ENCODE results near the gene ANKRD13B. TPM values are rescaled to one million over a fixed set of nuclear protein-coding genes. Genes with fewer than 3 reads are reported as not detected.

Gene ANKRD13B
- polyA plus RNA-seq, 1 donor (not counting 4 experiments of a cell fraction or from before 2014, with no cell fraction given): 3.7 TPM

- no peaks in the 10 kb centered on the region for H3K79me2 ChIP-seq (ENCODE audit: control insufficient read depth, insufficient read depth, low read length)
- peak overlapping the region; percentile 72 for H3K9ac ChIP-seq (ENCODE audit: control insufficient read depth, extremely low read depth, insufficient read depth, low read length)
- peak overlapping the region; percentile 65 for H2AFZ ChIP-seq (ENCODE audit: control insufficient read depth, low read length)
- DNase-seq (ENCODE audit: low read depth, low spot score): no peak
- H3K4me2 ChIP-seq (ENCODE audit: control insufficient read depth, extremely low read depth, insufficient read depth, low read depth, low read length): peak overlapping the region; percentile 94
- H3K9me3 ChIP-seq (ENCODE audit: control insufficient read depth, low read depth, low read length): no peaks in the 10 kb centered on the region
- FAIRE-seq: peak; percentile 62
- peaks cover 0 to 7% of the 10 kb centered on the region in 2 experiments for H3K36me3 ChIP-seq (ENCODE audit: control insufficient read depth in 2 of 2, extremely low read depth in 1 of 2, insufficient read depth in 2 of 2, low read length in 2 of 2)
- dilution Hi-C loops (cut with MboI; ENCODE audit: extremely low pct_ligation_motif_present, low sequenced_read_pairs): no loop called here
- no peak for TF ChIP-seq CTCF (optimal IDR thresholded peaks at IDR 0.05 in 1 of 3, IDR thresholded peaks at IDR 0.05 in 1 of 3, conservative IDR thresholded peaks at IDR 0.05 in 1 of 3; ENCODE audit: extremely low read depth in 1 of 3, insufficient read depth in 2 of 3, low read length in 3 of 3)
- no peak for TF ChIP-seq EZH2 (IDR thresholded peaks at IDR 0.05; ENCODE audit: low read length)
- no peaks in the 10 kb centered on the region for H3K27me3 ChIP-seq (ENCODE audit: control insufficient read depth, extremely low read depth, insufficient read depth, low read length)
- peak overlapping the region; percentile 57 to 73 (median 69) for H3K4me3 ChIP-seq (ENCODE audit: control insufficient read depth in 2 of 3, extremely low read depth in 1 of 3, insufficient read depth in 2 of 3, low read depth in 1 of 3, low read length in 3 of 3)
- H3K4me1 ChIP-seq (ENCODE audit: control insufficient read depth, extremely low read depth, insufficient read depth, low read length): peaks cover 21% of the 10 kb centered on the region
- H3K9me1 ChIP-seq (ENCODE audit: control insufficient read depth, extremely low read depth, insufficient read depth, low read length): no peaks in the 10 kb centered on the region
- peak overlapping the region; percentile 60 for H3K27ac ChIP-seq (ENCODE audit: control insufficient read depth, insufficient read depth, low read length)
- H4K20me1 ChIP-seq (ENCODE audit: control insufficient read depth, extremely low read depth, insufficient read depth, low read length): peaks cover 5% of the 10 kb centered on the region
Measured at GRCh38 chr17:29569245-29569950, 23.5 kb upstream of the ANKRD13B start.

DNA sequence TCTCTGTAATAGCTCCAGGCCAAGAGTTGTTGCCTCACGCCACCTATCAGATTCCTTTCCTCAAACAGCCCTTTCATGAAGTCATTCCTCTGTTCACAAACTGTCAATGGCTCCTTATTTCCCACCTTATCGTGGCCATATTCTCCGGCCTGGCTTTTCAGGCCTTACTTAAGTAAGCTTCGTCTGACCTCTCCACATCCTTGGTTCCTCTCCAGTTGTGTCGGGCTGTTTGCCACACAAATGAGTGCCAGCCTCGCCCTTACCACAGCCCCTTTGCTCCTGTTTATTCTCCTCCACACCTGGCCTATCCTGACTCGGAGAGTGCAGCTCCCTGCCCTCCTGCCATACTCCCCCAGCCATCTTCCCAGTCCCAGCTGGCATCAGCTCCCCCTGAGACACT, 22.4 kb upstream of the ANKRD13B start:
- H3K9me3 ChIP-seq (ENCODE audit: control insufficient read depth, low read depth, low read length): no peaks in the 10 kb centered on the region
- H3K4me2 ChIP-seq (ENCODE audit: control insufficient read depth, extremely low read depth, insufficient read depth, low read depth, low read length): no peak overlapping the region
- TF ChIP-seq CTCF (optimal IDR thresholded peaks at IDR 0.05 in 1 of 3, IDR thresholded peaks at IDR 0.05 in 1 of 3, conservative IDR thresholded peaks at IDR 0.05 in 1 of 3; ENCODE audit: extremely low read depth in 1 of 3, insufficient read depth in 2 of 3, low read length in 3 of 3): no peak
- TF ChIP-seq EZH2 (IDR thresholded peaks at IDR 0.05; ENCODE audit: low read length): no peak
- FAIRE-seq: no peak
- peaks cover 0 to 16% of the 10 kb centered on the region in 2 experiments for H3K36me3 ChIP-seq (ENCODE audit: control insufficient read depth in 2 of 2, extremely low read depth in 1 of 2, insufficient read depth in 2 of 2, low read length in 2 of 2)
- H3K27me3 ChIP-seq (ENCODE audit: control insufficient read depth, extremely low read depth, insufficient read depth, low read length): no peaks in the 10 kb centered on the region
- H2AFZ ChIP-seq (ENCODE audit: control insufficient read depth, low read length): no peak overlapping the region
- dilution Hi-C loops (cut with MboI; ENCODE audit: extremely low pct_ligation_motif_present, low sequenced_read_pairs): no loop called here
- H3K4me3 ChIP-seq (ENCODE audit: control insufficient read depth in 2 of 3, extremely low read depth in 1 of 3, insufficient read depth in 2 of 3, low read depth in 1 of 3, low read length in 3 of 3): no peak overlapping the region
- H4K20me1 ChIP-seq (ENCODE audit: control insufficient read depth, extremely low read depth, insufficient read depth, low read length): peaks cover 5% of the 10 kb centered on the region
- H3K4me1 ChIP-seq (ENCODE audit: control insufficient read depth, extremely low read depth, insufficient read depth, low read length): peaks cover 18% of the 10 kb centered on the region
- no peaks in the 10 kb centered on the region for H3K9me1 ChIP-seq (ENCODE audit: control insufficient read depth, extremely low read depth, insufficient read depth, low read length)
- H3K9ac ChIP-seq (ENCODE audit: control insufficient read depth, extremely low read depth, insufficient read depth, low read length): no peak overlapping the region
- DNase-seq (ENCODE audit: low read depth, low spot score): no peak
- H3K79me2 ChIP-seq (ENCODE audit: control insufficient read depth, insufficient read depth, low read length): no peaks in the 10 kb centered on the region
- H3K27ac ChIP-seq (ENCODE audit: control insufficient read depth, insufficient read depth, low read length): no peak overlapping the region
